Peyer's patch (tissue), 4 donors: Measurements from ENCODE around the gene PLEKHH1.

Source experiments
- CTCF ChIP-seq, 6 experiments: fragments of 450-650 bp in 4 of 6; fragments of 200-600 bp in 2 of 6; sonication (generic) in 1 of 6; IDR thresholded peaks; one replicate each; pipeline ENCODE4 v1.5.1; 2017 to 2019; ENCODE audit warnings: antibody characterized with exemption in 6 of 6, mild to moderate bottlenecking in 3 of 6, moderate library complexity in 1 of 6
- POLR2A ChIP-seq, 2 donors: fragments of 450-650 bp; IDR thresholded peaks; one replicate each; pipeline ENCODE4 v1.5.1; 2017; ENCODE audit warnings: antibody characterized with exemption in 2 of 2, mild to moderate bottlenecking in 2 of 2, moderate library complexity in 2 of 2

GRCh38 chr14:67589204-67589770 is 56.2 kb downstream of the PLEKHH1 start:
- TF ChIP-seq CTCF (IDR thresholded peaks at IDR 0.05) = no peak
- TF ChIP-seq POLR2A (IDR thresholded peaks at IDR 0.05) = no peak
